ENCODE measurements around the gene CCL4.

DNA sequence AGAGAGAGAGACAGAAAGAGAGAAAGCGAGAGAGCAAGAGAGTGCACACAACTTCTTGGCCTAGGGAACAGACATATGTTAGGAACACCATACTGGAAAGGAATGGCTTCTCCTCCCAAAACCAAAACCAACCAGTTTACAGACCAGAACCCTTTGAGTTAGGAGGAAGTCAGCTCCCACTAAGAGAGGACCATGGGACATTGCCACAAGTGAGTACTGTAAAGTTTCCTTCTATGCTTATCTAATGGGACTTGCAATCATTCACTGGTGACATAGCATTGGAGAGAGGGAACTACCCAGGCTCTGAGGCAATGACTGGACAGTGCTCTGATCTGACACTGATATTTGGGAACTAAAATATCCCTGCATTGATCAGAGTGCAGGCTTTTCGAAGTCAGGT is 40.4 kb downstream of the CCL4 start:
- TF ChIP-seq, protein P1, sequence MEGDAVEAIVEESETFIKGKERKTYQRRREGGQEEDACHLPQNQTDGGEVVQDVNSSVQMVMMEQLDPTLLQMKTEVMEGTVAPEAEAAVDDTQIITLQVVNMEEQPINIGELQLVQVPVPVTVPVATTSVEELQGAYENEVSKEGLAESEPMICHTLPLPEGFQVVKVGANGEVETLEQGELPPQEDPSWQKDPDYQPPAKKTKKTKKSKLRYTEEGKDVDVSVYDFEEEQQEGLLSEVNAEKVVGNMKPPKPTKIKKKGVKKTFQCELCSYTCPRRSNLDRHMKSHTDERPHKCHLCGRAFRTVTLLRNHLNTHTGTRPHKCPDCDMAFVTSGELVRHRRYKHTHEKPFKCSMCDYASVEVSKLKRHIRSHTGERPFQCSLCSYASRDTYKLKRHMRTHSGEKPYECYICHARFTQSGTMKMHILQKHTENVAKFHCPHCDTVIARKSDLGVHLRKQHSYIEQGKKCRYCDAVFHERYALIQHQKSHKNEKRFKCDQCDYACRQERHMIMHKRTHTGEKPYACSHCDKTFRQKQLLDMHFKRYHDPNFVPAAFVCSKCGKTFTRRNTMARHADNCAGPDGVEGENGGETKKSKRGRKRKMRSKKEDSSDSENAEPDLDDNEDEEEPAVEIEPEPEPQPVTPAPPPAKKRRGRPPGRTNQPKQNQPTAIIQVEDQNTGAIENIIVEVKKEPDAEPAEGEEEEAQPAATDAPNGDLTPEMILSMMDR (IDR thresholded peaks at IDR 0.05), result no peak
- TF ChIP-seq POLR2A (IDR thresholded peaks at IDR 0.05) (no peak), POLR2AphosphoS5 (IDR thresholded peaks at IDR 0.05) (no peak)
